K562 (cell line): ENCODE measurements around the gene MARCHF3. TPM values are rescaled to one million over a fixed set of nuclear protein-coding genes. Genes with fewer than 3 reads are reported as not detected.

Source experiments
- HMG20B ChIP-seq: fragments of 250-450 bp; sonication (Bioruptor Pico); IDR thresholded peaks from 2 replicates; pipeline ENCODE4 v1.5.0; 2021; ENCODE audit warnings: mild to moderate bottlenecking
- NEUROD1 ChIP-seq: fragments of 150-350 bp; IDR thresholded peaks from 2 replicates; pipeline ENCODE4 v1.6.1; 2014; ENCODE audit warnings: borderline replicate concordance, low read length, low read depth; ENCODE audit not compliant: partially characterized antibody
- TAF1 ChIP-seq: IDR thresholded peaks from 2 replicates; pipeline ENCODE4 v1.6.1; 2011; ENCODE audit warnings: mild to moderate bottlenecking, low read length, moderate library complexity; ENCODE audit not compliant: insufficient read depth, control insufficient read depth, severe bottlenecking; ENCODE audit errors: extremely low read depth
- ZNF311 ChIP-seq: fragments of 250-450 bp; sonication (Bioruptor Pico); IDR thresholded peaks from 2 replicates; pipeline ENCODE4 v1.4.0; 2020; ENCODE audit warnings: mild to moderate bottlenecking, moderate library complexity
- polyA plus RNA-seq, 8 experiments: library from polyadenylated mRNA; depleted of rRNA in 4 of 8; stranded (reverse) in 5 of 8; unstranded in 3 of 8; fragments of >200 nt; fragmentation: Nextera tagmentation in 2 of 8; fragmentation: Illumina TruSeq in 1 of 8; extraction: Ambion mirVana in 2 of 8; extraction: Trizol in 1 of 8; gene quantifications; 2 replicates each; pipeline versions ENCODE4 v1.2.1 to v1.2.3, GENCODE V29; 2011 to 2014; ENCODE audit warnings: inconsistent platforms in 1 of 8, missing spikeins in 1 of 8
- total RNA-seq, 7 experiments: library from RNA; depleted of rRNA in 6 of 7; stranded (reverse); fragments of >200 nt in 6 of 7; fragmentation: Illumina TruSeq in 2 of 7; extraction: Trizol in 2 of 7; gene quantifications; 2 replicates each; pipeline versions ENCODE4 v1.2.1 to v1.2.3, GENCODE V29; 2011 to 2021; ENCODE audit warnings: low replicate concordance in 1 of 7
- TF ChIP-seq, protein P1 (sequence below), 2 experiments: fragments of 450-650 bp in 1 of 2; sonication (generic) in 1 of 2; formaldehyde crosslinking in 1 of 2; IDR thresholded peaks; 2 replicates each; pipeline versions ENCODE4 v1.7.1 to v1.9.0; 2016 to 2022; ENCODE audit warnings: inconsistent platforms in 1 of 2, mild to moderate bottlenecking in 1 of 2, missing genetic modification reagents in 1 of 2
- TF ChIP-seq, protein P2 (sequence below), 2 experiments: fragments of 250-450 bp in 1 of 2; fragments of 450-650 bp in 1 of 2; sonication (Bioruptor Pico) in 1 of 2; IDR thresholded peaks; 2 replicates each; pipeline versions ENCODE4 v1.6.1 to v1.8.0; 2016 to 2021; ENCODE audit warnings: mild to moderate bottlenecking in 2 of 2, moderate library complexity in 2 of 2, missing compliant biosample characterization in 1 of 2, missing genetic modification characterization in 1 of 2
- TF ChIP-seq, protein P3 (sequence below): sonication (generic); formaldehyde crosslinking; IDR thresholded peaks from 2 replicates; pipeline ENCODE4 v1.4.0; 2020; ENCODE audit warnings: mild to moderate bottlenecking, missing genetic modification reagents
- TF ChIP-seq, protein P4 (sequence below): sonication (generic); formaldehyde crosslinking; IDR thresholded peaks from 2 replicates; pipeline ENCODE4 v1.5.0; 2020; ENCODE audit warnings: missing genetic modification reagents
- TF ChIP-seq, protein P5 (sequence below), 2 experiments: IDR thresholded peaks; 2 replicates each; pipeline ENCODE4 v1.6.1; 2011; ENCODE audit warnings: borderline replicate concordance in 1 of 2, control low read depth in 1 of 2, low read depth in 1 of 2, low read length in 1 of 2, mild to moderate bottlenecking in 1 of 2, mixed read lengths in 1 of 2, moderate library complexity in 1 of 2; ENCODE audit not compliant: insufficient read depth in 1 of 2, insufficient read length in 1 of 2, poor library complexity in 1 of 2, severe bottlenecking in 1 of 2; ENCODE audit errors: extremely low read depth in 1 of 2

MARCHF3 gene
- total and polyA plus RNA-seq, 9 of the 15 experiments (the other 6 are each of a cell fraction or from before 2014, with no cell fraction given) = 5.6 to 37.4 (median 16.5) TPM

DNA sequence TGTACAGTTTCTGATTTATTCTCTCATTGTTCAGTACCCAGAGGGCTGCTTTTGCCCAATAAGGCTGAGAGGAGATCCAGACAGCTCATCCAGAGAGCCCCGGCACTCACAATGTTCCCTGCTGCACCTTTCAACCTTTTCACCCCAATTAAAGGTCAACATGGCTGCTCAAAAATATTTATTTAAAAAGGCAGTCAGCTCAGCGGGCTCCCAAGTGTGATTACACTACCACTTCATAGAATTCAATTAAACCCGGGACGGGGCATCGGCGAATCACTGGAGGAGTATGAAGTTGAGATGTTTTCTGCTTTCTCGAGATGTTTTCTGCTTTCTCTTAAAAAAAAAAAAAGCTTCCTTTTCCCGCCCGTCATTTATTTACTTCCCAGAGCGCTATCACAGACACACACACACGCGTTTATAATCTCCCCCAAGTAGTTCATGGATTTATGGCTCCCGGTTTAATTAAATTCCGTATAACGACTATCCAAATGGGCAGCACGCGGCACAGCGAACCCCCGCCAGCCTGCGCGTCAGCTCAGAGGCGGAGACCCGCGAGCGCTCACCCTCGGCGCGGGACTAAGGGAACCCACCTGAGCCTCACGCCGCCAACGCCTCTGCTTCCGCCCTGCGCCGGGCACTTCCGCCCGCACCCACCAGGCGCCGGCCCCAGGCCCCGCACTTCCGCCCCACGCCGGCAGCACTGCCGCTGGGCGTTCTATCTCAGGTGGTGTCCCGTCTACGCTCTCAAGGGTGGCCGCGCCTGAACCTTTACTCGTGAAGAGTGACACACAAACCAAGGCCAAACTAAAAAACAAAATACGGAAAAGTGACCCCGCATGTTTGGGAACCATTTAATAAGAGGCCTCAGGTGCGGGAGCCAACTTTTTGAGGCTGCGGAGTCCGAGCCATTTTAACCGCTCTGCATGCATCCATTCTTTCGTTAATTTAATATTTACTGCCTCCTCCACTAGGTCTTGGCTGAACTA lies 42.8 kb upstream of the MARCHF3 start, which contains the start of gene C5orf63 (continued):
- TF ChIP-seq, protein P1, sequence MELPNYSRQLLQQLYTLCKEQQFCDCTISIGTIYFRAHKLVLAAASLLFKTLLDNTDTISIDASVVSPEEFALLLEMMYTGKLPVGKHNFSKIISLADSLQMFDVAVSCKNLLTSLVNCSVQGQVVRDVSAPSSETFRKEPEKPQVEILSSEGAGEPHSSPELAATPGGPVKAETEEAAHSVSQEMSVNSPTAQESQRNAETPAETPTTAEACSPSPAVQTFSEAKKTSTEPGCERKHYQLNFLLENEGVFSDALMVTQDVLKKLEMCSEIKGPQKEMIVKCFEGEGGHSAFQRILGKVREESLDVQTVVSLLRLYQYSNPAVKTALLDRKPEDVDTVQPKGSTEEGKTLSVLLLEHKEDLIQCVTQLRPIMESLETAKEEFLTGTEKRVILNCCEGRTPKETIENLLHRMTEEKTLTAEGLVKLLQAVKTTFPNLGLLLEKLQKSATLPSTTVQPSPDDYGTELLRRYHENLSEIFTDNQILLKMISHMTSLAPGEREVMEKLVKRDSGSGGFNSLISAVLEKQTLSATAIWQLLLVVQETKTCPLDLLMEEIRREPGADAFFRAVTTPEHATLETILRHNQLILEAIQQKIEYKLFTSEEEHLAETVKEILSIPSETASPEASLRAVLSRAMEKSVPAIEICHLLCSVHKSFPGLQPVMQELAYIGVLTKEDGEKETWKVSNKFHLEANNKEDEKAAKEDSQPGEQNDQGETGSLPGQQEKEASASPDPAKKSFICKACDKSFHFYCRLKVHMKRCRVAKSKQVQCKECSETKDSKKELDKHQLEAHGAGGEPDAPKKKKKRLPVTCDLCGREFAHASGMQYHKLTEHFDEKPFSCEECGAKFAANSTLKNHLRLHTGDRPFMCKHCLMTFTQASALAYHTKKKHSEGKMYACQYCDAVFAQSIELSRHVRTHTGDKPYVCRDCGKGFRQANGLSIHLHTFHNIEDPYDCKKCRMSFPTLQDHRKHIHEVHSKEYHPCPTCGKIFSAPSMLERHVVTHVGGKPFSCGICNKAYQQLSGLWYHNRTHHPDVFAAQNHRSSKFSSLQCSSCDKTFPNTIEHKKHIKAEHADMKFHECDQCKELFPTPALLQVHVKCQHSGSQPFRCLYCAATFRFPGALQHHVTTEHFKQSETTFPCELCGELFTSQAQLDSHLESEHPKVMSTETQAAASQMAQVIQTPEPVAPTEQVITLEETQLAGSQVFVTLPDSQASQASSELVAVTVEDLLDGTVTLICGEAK (IDR thresholded peaks at IDR 0.05) = peak; percentile 88
- TF ChIP-seq, protein P1 (CRISPR knock-in tag; IDR thresholded peaks at IDR 0.05) = no peak
- TF ChIP-seq TAF1 = peak; percentile 50
- TF ChIP-seq, protein P2, sequence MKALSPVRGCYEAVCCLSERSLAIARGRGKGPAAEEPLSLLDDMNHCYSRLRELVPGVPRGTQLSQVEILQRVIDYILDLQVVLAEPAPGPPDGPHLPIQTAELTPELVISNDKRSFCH (CRISPR knock-in tag; IDR thresholded peaks at IDR 0.05) = no peak
- TF ChIP-seq, protein P2 (tag; IDR thresholded peaks at IDR 0.05) = 0 out of 2 replicates have a peak, but pooled peaks have one; percentile 17
- TF ChIP-seq HMG20B = no peak
- TF ChIP-seq, protein P3, sequence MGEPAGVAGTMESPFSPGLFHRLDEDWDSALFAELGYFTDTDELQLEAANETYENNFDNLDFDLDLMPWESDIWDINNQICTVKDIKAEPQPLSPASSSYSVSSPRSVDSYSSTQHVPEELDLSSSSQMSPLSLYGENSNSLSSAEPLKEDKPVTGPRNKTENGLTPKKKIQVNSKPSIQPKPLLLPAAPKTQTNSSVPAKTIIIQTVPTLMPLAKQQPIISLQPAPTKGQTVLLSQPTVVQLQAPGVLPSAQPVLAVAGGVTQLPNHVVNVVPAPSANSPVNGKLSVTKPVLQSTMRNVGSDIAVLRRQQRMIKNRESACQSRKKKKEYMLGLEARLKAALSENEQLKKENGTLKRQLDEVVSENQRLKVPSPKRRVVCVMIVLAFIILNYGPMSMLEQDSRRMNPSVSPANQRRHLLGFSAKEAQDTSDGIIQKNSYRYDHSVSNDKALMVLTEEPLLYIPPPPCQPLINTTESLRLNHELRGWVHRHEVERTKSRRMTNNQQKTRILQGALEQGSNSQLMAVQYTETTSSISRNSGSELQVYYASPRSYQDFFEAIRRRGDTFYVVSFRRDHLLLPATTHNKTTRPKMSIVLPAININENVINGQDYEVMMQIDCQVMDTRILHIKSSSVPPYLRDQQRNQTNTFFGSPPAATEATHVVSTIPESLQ (CRISPR knock-in tag) = no peak
- TF ChIP-seq, protein P4, sequence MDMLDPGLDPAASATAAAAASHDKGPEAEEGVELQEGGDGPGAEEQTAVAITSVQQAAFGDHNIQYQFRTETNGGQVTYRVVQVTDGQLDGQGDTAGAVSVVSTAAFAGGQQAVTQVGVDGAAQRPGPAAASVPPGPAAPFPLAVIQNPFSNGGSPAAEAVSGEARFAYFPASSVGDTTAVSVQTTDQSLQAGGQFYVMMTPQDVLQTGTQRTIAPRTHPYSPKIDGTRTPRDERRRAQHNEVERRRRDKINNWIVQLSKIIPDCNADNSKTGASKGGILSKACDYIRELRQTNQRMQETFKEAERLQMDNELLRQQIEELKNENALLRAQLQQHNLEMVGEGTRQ (CRISPR knock-in tag) = no peak
- TF ChIP-seq NEUROD1 = no peak
- TF ChIP-seq, protein P5, sequence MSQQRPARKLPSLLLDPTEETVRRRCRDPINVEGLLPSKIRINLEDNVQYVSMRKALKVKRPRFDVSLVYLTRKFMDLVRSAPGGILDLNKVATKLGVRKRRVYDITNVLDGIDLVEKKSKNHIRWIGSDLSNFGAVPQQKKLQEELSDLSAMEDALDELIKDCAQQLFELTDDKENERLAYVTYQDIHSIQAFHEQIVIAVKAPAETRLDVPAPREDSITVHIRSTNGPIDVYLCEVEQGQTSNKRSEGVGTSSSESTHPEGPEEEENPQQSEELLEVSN (IDR thresholded peaks at IDR 0.05; ENCODE audit: borderline replicate concordance in 1 of 2, extremely low read depth in 1 of 2, insufficient read depth in 1 of 2, insufficient read length in 1 of 2, low read depth in 1 of 2, low read length in 1 of 2, poor library complexity in 1 of 2, severe bottlenecking in 1 of 2) = peak; percentile 38 to 83
- TF ChIP-seq ZNF311 (CRISPR knock-in tag) = no peak
